Activated naive CD4-positive, alpha-beta T cell treated with anti-CD3 and anti-CD28 coated beads for 36 hours (primary cell): ENCODE data around the gene XPO4. TPM values are rescaled to one million over a fixed set of nuclear protein-coding genes. Genes with fewer than 3 reads are reported as not detected.

Experiments used
- CTCF ChIA-PET: fragments of 350-600 bp; sonication (Branson Sonifier 250); formaldehyde crosslinking; loops from one replicate; lab custom pipeline; 2021; ENCODE audit warnings: antibody characterized with exemption; lab: Charles Lee
- DNase-seq: peaks from one replicate; pipeline ENCODE4 v3.0.0-alpha.2; 2020
- H3K27ac Mint-ChIP-seq: one replicate; pipeline ENCODE4 v1.8.0; 2021; ENCODE audit warnings: mild to moderate bottlenecking, mixed read lengths
- H3K27me3 Mint-ChIP-seq: one replicate; pipeline ENCODE4 v1.8.0; 2021; ENCODE audit warnings: low read depth, mixed read lengths
- H3K36me3 Mint-ChIP-seq: one replicate; pipeline ENCODE4 v1.8.0; 2021; ENCODE audit warnings: low read depth, mixed read lengths
- H3K4me1 Mint-ChIP-seq: one replicate; pipeline ENCODE4 v1.8.0; 2021; ENCODE audit warnings: low read depth, mixed read lengths
- H3K4me3 Mint-ChIP-seq: one replicate; pipeline ENCODE4 v1.8.0; 2021; ENCODE audit warnings: mild to moderate bottlenecking, moderate library complexity, mixed read lengths
- H3K9me3 Mint-ChIP-seq: one replicate; pipeline ENCODE4 v1.8.0; 2021; ENCODE audit warnings: mixed read lengths
- intact Hi-C: fragments of 100-400 bp; cut with micrococcal nuclease; formaldehyde crosslinking; loops from one replicate; pipeline ENCODE4 v1.15.1; 2023
- total RNA-seq, 2 experiments: library from RNA; stranded (reverse); gene quantifications; one replicate each; pipeline ENCODE4 v1.2.3, GENCODE V29; 2021

The XPO4 gene
- total RNA-seq, 2 experiments from 2014 or later: 20.4 to 21.2 TPM

DNA sequence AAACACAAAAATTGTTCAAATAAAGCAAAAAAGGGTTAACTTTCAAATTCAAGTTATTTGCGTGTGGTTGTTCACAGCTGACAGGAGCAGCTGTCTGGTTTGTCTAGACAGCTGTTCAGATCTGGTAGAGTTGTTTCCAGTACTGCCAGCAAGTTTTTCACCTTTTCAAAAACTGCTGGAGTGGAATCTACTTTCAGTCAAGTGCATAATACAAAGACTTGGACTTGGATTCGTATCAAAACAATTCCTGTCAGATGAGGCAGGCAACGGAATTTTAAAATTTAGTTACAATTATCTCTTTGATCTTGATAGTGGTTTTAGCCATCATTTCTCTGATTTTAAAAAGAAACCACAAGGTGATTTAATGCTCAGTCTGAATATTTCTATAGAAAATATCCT lies 77.1 kb downstream of the XPO4 start:
- Mint-ChIP-seq H3K4me1 (peaks cover 17% of the 10 kb centered on the region), H3K27ac (no peak overlapping the region), H3K36me3 (peaks cover 11% of the 10 kb centered on the region), H3K4me3 (no peak overlapping the region), H3K9me3 (no peaks in the 10 kb centered on the region), H3K27me3 (no peaks in the 10 kb centered on the region)
- no peak for DNase-seq
- intact Hi-C loops: no loop called here
- CTCF ChIA-PET: no interaction called here

DNA sequence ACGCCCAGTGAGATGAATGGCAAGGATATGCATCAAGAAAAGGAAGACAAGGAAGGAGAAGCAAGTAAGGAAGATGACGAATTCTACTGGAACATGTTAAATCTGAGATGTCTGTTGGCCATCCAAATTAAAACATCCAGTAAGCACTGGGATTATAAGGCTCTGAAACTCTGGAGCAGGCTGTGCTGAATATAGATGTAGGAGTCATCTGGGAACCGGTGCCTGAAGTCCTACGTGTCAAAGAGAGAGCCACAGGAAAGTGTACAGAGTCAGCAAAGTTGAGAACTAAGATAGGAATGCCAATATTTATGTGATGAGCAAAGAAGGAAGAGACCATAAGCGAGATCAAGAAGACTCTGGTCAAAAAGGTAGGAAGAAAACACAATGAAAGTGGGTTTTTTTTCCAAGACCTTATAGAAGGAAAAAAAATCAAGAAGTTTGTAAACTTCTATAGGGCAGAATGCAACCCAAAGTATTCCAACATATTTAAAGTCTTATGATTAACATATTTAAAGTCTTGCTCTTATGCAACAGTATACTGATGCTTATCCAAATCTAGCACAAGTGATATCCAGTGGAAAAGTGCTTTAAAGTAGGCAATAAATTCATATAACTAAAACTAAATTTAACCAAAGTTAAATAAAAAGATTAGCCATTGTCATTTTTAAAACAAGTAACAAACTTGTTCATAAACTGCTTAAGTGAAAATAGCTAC lies 77.6 kb downstream of the XPO4 start:
- intact Hi-C loops: loop anchor here (1.0 kb wide), 1 partner anchor 122 kb away; the partner anchor contains the start of gene IL17D
- H3K36me3 Mint-ChIP-seq: peaks cover 11% of the 10 kb centered on the region
- H3K4me1 Mint-ChIP-seq: peaks cover 17% of the 10 kb centered on the region
- H3K27ac Mint-ChIP-seq: no peak overlapping the region
- H3K4me3 Mint-ChIP-seq: no peak overlapping the region
- CTCF ChIA-PET: interaction anchor here (1.0 kb wide), 1 partner anchor 100 kb away, joined by 3 read pairs; no protein-coding TSS in a partner anchor
- H3K9me3 Mint-ChIP-seq: no peaks in the 10 kb centered on the region
- DNase-seq: no peak
- no peaks in the 10 kb centered on the region for H3K27me3 Mint-ChIP-seq

DNA sequence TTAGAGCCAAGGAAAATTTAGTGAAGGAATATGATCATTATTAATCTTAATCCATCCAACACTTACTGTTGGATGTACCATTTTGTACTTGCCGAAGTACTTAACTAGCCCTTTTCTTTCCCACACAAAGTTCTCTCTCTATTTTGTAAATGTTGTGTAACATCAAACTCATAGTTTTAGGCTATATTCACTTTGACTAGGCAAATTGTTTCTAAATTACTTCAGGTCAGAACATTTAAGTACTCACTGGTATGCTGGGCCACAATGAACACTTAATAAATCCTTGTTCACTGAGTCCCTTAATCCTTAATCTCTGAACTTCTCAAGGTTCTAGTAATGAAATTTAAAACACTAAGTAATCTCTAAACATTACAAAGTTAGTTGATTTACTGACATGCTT lies 79.5 kb downstream of the XPO4 start:
- Mint-ChIP-seq H3K36me3 (peaks cover 12% of the 10 kb centered on the region), H3K4me1 (peaks cover 11% of the 10 kb centered on the region), H3K27me3 (no peaks in the 10 kb centered on the region), H3K27ac (no peak overlapping the region), H3K4me3 (no peak overlapping the region), H3K9me3 (no peaks in the 10 kb centered on the region)
- CTCF ChIA-PET: interaction anchor here (0.6 kb wide), 1 partner anchor 633 kb away, joined by 3 read pairs; no protein-coding TSS in a partner anchor
- no peak for DNase-seq
- intact Hi-C loops: no loop called here

DNA sequence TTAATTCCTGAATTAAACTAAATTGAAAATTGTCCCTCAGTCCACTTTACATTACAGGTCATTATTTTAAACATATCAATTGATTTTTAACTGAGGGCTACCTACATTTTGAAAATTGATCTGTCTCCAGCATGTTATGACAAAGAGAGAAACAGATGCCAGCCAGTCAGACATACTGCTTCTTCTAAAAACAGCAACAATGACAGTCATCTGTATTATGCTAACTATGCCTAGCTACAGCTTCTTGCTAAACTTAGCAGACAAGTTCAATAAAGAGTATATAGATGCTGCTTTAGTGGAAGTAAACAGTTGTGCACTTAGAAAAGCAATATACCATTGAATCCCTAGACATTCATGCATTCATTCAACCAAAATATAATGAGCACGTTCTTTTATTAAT lies 80.1 kb downstream of the XPO4 start:
- Mint-ChIP-seq H3K9me3 (no peaks in the 10 kb centered on the region), H3K36me3 (peaks cover 13% of the 10 kb centered on the region), H3K27ac (no peak overlapping the region), H3K4me1 (peaks cover 11% of the 10 kb centered on the region), H3K27me3 (no peaks in the 10 kb centered on the region), H3K4me3 (no peak overlapping the region)
- CTCF ChIA-PET: interaction anchor here (0.7 to 1.2 kb wide), 2 partner anchors 201 to 328 kb away, joined by 3 read pairs; no protein-coding TSS in a partner anchor
- intact Hi-C loops: no loop called here
- DNase-seq: no peak

DNA sequence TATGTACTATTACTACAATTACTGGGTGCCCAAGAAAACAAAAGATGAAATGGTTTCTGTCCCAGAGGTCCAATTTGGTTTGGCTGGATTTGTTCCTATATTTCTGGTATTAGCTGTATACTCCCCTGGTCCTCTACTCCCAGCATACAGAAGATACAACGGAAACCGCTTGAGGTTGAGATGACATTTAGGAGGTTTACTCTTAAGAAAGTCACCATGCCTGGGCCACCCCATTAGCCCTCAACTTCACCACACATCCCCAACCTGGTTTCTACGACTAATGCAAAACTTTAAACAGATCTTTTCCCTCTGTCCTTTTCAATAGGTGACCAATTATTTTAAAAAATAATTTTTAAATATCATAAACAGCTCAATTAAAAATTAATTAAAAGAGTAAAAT lies 82.8 kb downstream of the XPO4 start:
- Mint-ChIP-seq H3K4me3 (no peak overlapping the region), H3K4me1 (peaks cover 11% of the 10 kb centered on the region), H3K27me3 (no peaks in the 10 kb centered on the region), H3K36me3 (peaks cover 17% of the 10 kb centered on the region), H3K9me3 (no peaks in the 10 kb centered on the region), H3K27ac (no peak overlapping the region)
- intact Hi-C loops: no loop called here
- no peak for DNase-seq
- CTCF ChIA-PET: interaction anchor here (2.4 kb wide), 1 partner anchor 9 kb away, joined by 8 read pairs; no protein-coding TSS in a partner anchor

DNA sequence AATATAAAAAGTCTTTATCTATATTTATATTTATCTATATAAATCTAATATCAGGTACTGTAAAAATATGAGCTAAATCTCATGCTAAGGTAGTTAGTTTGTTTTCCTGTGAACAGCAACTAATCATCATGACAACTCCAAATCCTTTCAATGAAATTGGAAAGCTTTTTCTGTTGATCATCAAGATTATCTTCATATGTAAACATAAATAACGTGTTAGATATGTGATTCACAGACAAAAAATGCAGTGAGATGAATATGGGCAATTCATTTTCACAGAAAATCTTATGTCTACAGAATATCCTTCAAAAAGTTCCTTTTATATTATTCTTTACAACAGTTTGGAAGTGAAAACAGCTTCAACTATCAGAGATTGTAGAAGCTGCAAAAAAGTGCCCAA lies 87.1 kb downstream of the XPO4 start:
- Mint-ChIP-seq H3K9me3 (no peaks in the 10 kb centered on the region), H3K4me3 (no peak overlapping the region), H3K27me3 (no peaks in the 10 kb centered on the region), H3K27ac (no peak overlapping the region), H3K4me1 (peaks cover under 1% of the 10 kb centered on the region), H3K36me3 (peaks cover 19% of the 10 kb centered on the region)
- CTCF ChIA-PET: interaction anchor here (0.7 to 3.2 kb wide), 4 partner anchors 13 to 606 kb away, joined by 3 to 16 read pairs (median 3); no protein-coding TSS in a partner anchor
- intact Hi-C loops: no loop called here
- no peak for DNase-seq

DNA sequence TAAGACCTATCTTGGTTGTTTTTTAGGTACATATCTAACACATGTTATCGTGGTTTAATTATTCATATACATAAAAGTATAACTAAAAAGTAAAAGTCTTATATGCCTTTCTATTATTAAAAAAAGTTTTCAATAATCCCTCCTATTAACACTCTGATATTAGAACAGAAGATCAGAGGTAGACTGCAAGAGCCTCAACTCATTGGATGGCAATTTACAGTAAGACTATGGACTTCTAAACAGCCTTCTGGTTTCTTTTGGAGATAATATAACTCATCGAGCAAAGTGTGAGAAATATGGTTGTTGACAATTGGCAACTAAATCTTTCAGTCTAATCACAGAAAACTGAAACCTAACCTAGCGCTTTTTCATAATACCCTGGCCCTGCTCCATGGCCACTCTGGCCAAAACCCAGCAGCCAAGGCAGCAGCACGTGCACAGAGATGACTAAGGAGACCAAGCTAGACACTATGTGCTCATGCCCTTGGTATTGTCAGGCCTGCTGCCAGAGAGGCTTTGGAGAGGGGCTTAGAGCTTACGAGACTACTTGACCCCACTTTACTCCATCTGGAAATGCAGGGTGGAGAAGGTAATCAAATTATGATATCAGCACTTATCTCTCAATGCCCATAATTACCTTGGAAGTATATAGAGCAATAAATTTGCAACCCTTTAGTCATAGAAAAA lies 88.2 kb downstream of the XPO4 start:
- CTCF ChIA-PET: no interaction called here
- intact Hi-C loops: no loop called here
- peaks cover 16% of the 10 kb centered on the region for H3K36me3 Mint-ChIP-seq
- H3K4me3 Mint-ChIP-seq: no peak overlapping the region
- no peak overlapping the region for H3K27ac Mint-ChIP-seq
- H3K27me3 Mint-ChIP-seq: no peaks in the 10 kb centered on the region
- H3K4me1 Mint-ChIP-seq: no peaks in the 10 kb centered on the region
- no peaks in the 10 kb centered on the region for H3K9me3 Mint-ChIP-seq
- DNase-seq: no peak

DNA sequence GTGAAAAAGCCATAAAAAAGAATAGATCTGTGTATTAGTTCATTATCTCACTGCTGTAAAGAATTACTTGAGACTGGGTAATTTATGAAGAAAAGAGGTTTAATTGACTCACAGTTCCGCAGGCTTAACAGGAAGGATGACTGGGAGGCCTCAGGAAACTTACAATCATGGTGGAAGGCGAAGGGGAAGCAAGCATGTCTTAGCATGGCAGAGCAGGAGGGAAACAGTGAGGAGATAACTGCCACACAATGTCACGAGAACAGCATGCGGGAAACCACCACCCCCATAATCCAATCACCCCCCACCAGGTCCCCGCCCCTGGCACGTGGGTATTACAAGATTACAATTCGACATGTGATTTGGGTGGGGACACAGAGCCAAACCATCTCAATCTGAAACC lies 89.7 kb downstream of the XPO4 start:
- Mint-ChIP-seq H3K4me3 (no peak overlapping the region), H3K27ac (no peak overlapping the region), H3K36me3 (peaks cover 20% of the 10 kb centered on the region), H3K4me1 (no peaks in the 10 kb centered on the region), H3K9me3 (no peaks in the 10 kb centered on the region), H3K27me3 (no peaks in the 10 kb centered on the region)
- CTCF ChIA-PET: no interaction called here
- no peak for DNase-seq
- intact Hi-C loops: no loop called here

DNA sequence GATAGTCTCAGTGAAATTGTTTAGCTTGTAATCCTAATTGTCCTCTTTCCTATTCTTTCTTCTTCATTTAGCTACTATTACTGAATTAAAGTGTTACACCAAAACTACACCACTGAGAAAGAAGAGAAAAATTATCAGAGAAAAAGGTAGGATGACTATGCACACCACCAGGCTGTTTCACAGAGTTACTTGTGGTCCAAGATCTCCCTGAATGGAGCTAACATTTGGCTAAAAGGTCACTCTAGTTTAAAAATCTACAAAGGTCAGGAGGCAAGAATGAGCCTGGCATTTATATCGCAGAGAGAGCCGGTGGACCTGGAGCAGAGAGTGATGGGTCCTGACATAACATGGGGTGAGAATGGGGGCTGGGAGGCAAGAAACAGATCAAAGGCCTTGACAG lies 91.7 kb downstream of the XPO4 start:
- Mint-ChIP-seq H3K27ac (no peak overlapping the region), H3K36me3 (peaks cover 24% of the 10 kb centered on the region), H3K9me3 (no peaks in the 10 kb centered on the region), H3K4me3 (no peak overlapping the region), H3K27me3 (no peaks in the 10 kb centered on the region), H3K4me1 (no peaks in the 10 kb centered on the region)
- no peak for DNase-seq
- CTCF ChIA-PET: no interaction called here
- intact Hi-C loops: no loop called here

DNA sequence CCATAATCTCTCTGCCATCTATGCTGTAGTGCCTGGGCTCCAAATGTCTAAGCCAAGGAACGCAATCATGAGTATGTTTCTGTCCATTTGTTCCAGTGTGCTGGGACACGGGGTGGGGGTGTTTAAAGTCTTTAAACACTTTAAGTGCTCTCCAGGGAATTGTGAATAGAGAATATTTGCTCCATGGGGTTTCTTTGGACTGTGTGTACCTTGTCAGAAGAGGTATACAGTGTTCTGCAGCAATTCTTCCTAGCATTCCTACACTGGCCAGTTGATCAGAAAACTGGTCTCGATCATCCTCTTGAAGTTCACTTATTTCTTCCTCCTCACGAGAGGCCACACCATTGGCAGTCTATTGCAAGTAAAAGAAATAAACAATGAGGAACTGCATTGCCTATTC lies 93.7 kb downstream of the XPO4 start:
- Mint-ChIP-seq H3K36me3 (peaks cover 26% of the 10 kb centered on the region), H3K9me3 (no peaks in the 10 kb centered on the region), H3K27ac (no peak overlapping the region), H3K27me3 (no peaks in the 10 kb centered on the region), H3K4me1 (no peaks in the 10 kb centered on the region), H3K4me3 (no peak overlapping the region)
- intact Hi-C loops: no loop called here
- no peak for DNase-seq
- CTCF ChIA-PET: interaction anchor here (1.0 kb wide), 1 partner anchor 97 kb away, joined by 3 read pairs; no protein-coding TSS in a partner anchor

DNA sequence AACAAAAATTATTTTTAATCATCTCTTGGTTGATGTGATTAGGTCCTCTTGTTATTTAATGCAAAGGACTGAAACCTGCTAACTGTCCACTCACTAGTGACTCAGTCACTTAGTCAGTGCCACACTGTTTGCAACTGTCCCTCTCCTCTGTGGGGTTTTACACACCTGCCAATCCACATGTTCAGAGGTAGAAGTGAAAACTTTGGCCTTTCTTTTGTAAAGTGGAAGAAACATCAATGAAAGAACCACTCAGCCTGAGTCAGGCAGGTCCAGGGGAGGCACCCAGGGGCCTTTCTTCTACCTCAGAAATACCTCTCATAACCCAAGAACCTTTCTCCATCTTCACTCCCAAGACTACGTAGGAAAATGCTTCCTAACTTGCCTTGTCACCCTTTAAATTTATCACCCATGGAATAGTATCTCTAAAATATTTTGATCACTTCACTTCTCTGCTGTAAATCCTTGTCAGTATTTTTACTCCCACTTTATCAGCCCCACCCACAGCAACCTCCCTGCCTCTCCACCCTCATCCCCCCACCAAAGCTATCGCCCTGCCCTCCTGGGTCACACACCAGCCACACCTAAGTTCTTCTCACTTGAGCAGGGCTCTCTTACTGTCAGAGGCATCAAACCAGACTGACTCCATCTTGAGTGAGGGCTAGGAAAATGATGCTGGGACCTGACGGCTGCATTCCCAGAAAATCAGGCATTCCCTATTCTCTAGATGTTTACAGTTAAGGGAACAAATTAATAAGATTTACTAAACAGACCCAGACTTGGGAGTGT lies 99.2 kb downstream of the XPO4 start:
- peaks cover 29% of the 10 kb centered on the region for H3K36me3 Mint-ChIP-seq
- H3K4me3 Mint-ChIP-seq: no peak overlapping the region
- H3K9me3 Mint-ChIP-seq: no peaks in the 10 kb centered on the region
- intact Hi-C loops: no loop called here
- CTCF ChIA-PET: no interaction called here
- no peak for DNase-seq
- H3K27me3 Mint-ChIP-seq: no peaks in the 10 kb centered on the region
- H3K4me1 Mint-ChIP-seq: peaks cover 17% of the 10 kb centered on the region
- H3K27ac Mint-ChIP-seq: no peak overlapping the region

DNA sequence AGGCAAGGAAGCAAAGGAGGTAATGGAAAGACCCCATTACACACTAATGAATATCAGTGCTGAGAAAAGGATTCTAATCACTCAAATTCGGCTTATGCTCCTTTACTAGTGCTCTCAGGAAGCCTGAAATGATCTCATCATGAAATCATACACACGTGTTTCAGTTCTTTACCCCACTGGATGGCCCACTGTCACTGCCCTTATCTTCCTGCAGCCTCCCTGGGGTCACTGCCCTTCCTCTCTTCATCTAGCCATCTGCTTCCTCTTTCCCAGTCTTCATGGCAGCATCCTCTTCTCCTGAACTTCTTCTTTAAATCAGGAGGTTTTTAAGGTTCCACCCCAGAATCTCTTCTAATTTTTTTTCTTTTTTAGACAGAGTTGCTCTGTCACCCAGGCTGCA lies 100.8 kb downstream of the XPO4 start:
- Mint-ChIP-seq H3K4me3 (no peak overlapping the region), H3K27me3 (no peaks in the 10 kb centered on the region), H3K36me3 (peaks cover 40% of the 10 kb centered on the region), H3K4me1 (peaks cover 31% of the 10 kb centered on the region), H3K9me3 (no peaks in the 10 kb centered on the region), H3K27ac (peak overlapping the region; percentile 21)
- no peak for DNase-seq
- CTCF ChIA-PET: no interaction called here
- intact Hi-C loops: no loop called here
